Endothelial cell of umbilical vein (primary cell): ENCODE measurements around the gene LMF2.

Source experiments
- EZH2 ChIP-seq: IDR thresholded peaks from 2 replicates; pipeline ENCODE4 v1.6.1; 2012; ENCODE audit warnings: borderline replicate concordance, low read depth, mild to moderate bottlenecking, moderate library complexity, low read length, inconsistent platforms; ENCODE audit not compliant: severe bottlenecking
- GATA2 ChIP-seq: IDR thresholded peaks from 2 replicates; pipeline ENCODE4 v1.7.0; 2011; ENCODE audit warnings: low read depth, mild to moderate bottlenecking, moderate library complexity, mixed read lengths, low read length; ENCODE audit not compliant: insufficient read length, insufficient read depth
- JUN ChIP-seq: IDR thresholded peaks from 2 replicates; pipeline ENCODE4 v1.6.1; 2011; ENCODE audit warnings: borderline replicate concordance, low read depth; ENCODE audit not compliant: insufficient read length, insufficient read depth
- MYC ChIP-seq: IDR thresholded peaks from one replicate; pipeline ENCODE4 v1.6.1; 2011; ENCODE audit warnings: mild to moderate bottlenecking, low read depth, low read length
- POLR2A ChIP-seq: IDR thresholded peaks from 2 replicates; pipeline ENCODE4 v1.6.1; 2012; ENCODE audit warnings: low read depth, mild to moderate bottlenecking, control low read depth, low read length
- POLR2AphosphoS5 ChIP-seq: IDR thresholded peaks from 2 replicates; pipeline ENCODE4 v1.6.1; 2012; ENCODE audit warnings: low read depth, mild to moderate bottlenecking, control low read depth, low read length, moderate library complexity; ENCODE audit not compliant: insufficient read depth
- TF ChIP-seq, protein P1 (sequence below), 2 donors: IDR thresholded peaks; 1 replicate in 1 of 2; 2 replicates in 1 of 2; pipeline ENCODE4 v1.5.1; 2011; ENCODE audit warnings: low read length in 2 of 2, mild to moderate bottlenecking in 2 of 2, moderate library complexity in 2 of 2, control low read depth in 1 of 2, inconsistent platforms in 1 of 2, low read depth in 1 of 2; ENCODE audit not compliant: insufficient read depth in 1 of 2; ENCODE audit errors: extremely low read depth in 1 of 2
- TF ChIP-seq, protein P2 (sequence below): IDR thresholded peaks from 2 replicates; pipeline ENCODE4 v1.6.1; 2011; ENCODE audit not compliant: insufficient read depth, insufficient read length

DNA sequence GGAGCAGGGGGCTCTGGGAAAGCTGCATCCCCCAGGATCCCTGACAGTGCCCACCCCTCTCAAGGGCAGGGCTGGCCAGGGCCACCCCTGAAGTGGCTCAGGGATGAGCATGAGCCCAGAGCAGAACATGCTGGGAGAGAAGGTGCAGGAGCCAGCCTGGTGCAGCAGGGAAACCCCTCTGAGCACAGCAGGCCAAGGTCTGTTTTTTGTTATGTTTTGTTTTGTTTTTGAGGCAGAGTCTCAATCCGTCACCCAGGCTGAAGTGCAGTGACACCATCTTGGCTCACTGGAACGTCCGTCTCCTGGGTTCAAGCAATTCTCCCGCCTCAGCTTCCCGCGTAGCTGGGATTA is 31.9 kb downstream of the LMF2 start:
- TF ChIP-seq, protein P1, sequence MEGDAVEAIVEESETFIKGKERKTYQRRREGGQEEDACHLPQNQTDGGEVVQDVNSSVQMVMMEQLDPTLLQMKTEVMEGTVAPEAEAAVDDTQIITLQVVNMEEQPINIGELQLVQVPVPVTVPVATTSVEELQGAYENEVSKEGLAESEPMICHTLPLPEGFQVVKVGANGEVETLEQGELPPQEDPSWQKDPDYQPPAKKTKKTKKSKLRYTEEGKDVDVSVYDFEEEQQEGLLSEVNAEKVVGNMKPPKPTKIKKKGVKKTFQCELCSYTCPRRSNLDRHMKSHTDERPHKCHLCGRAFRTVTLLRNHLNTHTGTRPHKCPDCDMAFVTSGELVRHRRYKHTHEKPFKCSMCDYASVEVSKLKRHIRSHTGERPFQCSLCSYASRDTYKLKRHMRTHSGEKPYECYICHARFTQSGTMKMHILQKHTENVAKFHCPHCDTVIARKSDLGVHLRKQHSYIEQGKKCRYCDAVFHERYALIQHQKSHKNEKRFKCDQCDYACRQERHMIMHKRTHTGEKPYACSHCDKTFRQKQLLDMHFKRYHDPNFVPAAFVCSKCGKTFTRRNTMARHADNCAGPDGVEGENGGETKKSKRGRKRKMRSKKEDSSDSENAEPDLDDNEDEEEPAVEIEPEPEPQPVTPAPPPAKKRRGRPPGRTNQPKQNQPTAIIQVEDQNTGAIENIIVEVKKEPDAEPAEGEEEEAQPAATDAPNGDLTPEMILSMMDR (IDR thresholded peaks at IDR 0.05; ENCODE audit: extremely low read depth in 1 of 2, insufficient read depth in 1 of 2, low read depth in 1 of 2, low read length in 2 of 2), result no peak
- no peak for TF ChIP-seq POLR2A
- no peak for TF ChIP-seq POLR2AphosphoS5
- TF ChIP-seq EZH2, result no peak
- no peak for TF ChIP-seq GATA2
- no peak for TF ChIP-seq JUN
- TF ChIP-seq, protein P2, sequence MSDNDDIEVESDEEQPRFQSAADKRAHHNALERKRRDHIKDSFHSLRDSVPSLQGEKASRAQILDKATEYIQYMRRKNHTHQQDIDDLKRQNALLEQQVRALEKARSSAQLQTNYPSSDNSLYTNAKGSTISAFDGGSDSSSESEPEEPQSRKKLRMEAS, result no peak
- no peak for TF ChIP-seq MYC
